OCI-LY3 (cell line): ENCODE measurements around the gene TTF1.

Experiments used
- H2AFZ ChIP-seq: fragments of 200-600, 300-600 bp; shearing (Covaris generic); 2 replicates; pipeline ENCODE4 v1.6.0; 2014; ENCODE audit warnings: antibody characterized with exemption, low read depth, low read length
- H3K27ac ChIP-seq: fragments of 200-600, 300-600 bp; sonication (generic); 2 replicates; pipeline ENCODE4 v1.5.1; 2014; ENCODE audit warnings: mild to moderate bottlenecking, low read length, moderate library complexity, mixed read lengths
- H3K27me3 ChIP-seq: fragments of 200-600, 300-600 bp; sonication (generic); 2 replicates; pipeline ENCODE4 v1.6.1; 2014; ENCODE audit warnings: low read depth, low read length, mixed read lengths
- H3K36me3 ChIP-seq: fragments of 200-600, 300-600 bp; sonication (generic); replicated peaks from 2 replicates; pipeline ENCODE3; 2014; ENCODE audit warnings: low read depth, low read length, mixed read lengths
- H3K4me1 ChIP-seq: fragments of 300-600, 200-600 bp; sonication (generic); 2 replicates; pipeline ENCODE4 v1.6.1; 2014; ENCODE audit warnings: low read length, mixed read lengths
- H3K4me2 ChIP-seq: fragments of 200-600, 300-600 bp; sonication (generic); 2 replicates; pipeline ENCODE4 v1.6.1; 2014; ENCODE audit warnings: low read length, mixed read lengths
- H3K4me3 ChIP-seq: fragments of 300-600, 200-600 bp; sonication (generic); 2 replicates; pipeline ENCODE4 v1.5.1; 2014; ENCODE audit warnings: antibody characterized with exemption, mild to moderate bottlenecking, low read length, moderate library complexity
- H3K79me2 ChIP-seq: fragments of 300-600, 200-600 bp; shearing (Covaris generic); 2 replicates; pipeline ENCODE4 v1.6.1; 2014; ENCODE audit warnings: mild to moderate bottlenecking, low read length, mixed read lengths
- H3K9ac ChIP-seq: fragments of 300-600, 200-600 bp; shearing (Covaris generic); 2 replicates; pipeline ENCODE4 v1.6.0; 2014; ENCODE audit warnings: mild to moderate bottlenecking, low read length, moderate library complexity
- H3K9me3 ChIP-seq: fragments of 200-600, 300-600 bp; shearing (Covaris generic); 2 replicates; pipeline ENCODE4 v1.6.1; 2014; ENCODE audit warnings: low read length, mixed read lengths; ENCODE audit not compliant: insufficient read depth
- H4K20me1 ChIP-seq: fragments of 200-600, 300-600 bp; sonication (generic); 2 replicates; pipeline ENCODE4 v1.6.1; 2016; ENCODE audit warnings: low read length, mixed read lengths; ENCODE audit not compliant: insufficient read depth
- EZH2phosphoT487 ChIP-seq: fragments of 200-600 bp; shearing (Covaris generic); IDR thresholded peaks from 2 replicates; pipeline ENCODE4 v1.6.1; 2018; ENCODE audit warnings: antibody characterized with exemption, mixed run types, low read depth
- TF ChIP-seq, protein P1 (sequence below): fragments of 200-600, 300-600 bp; sonication (generic); IDR thresholded peaks from 2 replicates; pipeline ENCODE4 v1.5.1; 2014; ENCODE audit warnings: antibody characterized with exemption, low read length, low read depth

The TTF1 gene, protein sequence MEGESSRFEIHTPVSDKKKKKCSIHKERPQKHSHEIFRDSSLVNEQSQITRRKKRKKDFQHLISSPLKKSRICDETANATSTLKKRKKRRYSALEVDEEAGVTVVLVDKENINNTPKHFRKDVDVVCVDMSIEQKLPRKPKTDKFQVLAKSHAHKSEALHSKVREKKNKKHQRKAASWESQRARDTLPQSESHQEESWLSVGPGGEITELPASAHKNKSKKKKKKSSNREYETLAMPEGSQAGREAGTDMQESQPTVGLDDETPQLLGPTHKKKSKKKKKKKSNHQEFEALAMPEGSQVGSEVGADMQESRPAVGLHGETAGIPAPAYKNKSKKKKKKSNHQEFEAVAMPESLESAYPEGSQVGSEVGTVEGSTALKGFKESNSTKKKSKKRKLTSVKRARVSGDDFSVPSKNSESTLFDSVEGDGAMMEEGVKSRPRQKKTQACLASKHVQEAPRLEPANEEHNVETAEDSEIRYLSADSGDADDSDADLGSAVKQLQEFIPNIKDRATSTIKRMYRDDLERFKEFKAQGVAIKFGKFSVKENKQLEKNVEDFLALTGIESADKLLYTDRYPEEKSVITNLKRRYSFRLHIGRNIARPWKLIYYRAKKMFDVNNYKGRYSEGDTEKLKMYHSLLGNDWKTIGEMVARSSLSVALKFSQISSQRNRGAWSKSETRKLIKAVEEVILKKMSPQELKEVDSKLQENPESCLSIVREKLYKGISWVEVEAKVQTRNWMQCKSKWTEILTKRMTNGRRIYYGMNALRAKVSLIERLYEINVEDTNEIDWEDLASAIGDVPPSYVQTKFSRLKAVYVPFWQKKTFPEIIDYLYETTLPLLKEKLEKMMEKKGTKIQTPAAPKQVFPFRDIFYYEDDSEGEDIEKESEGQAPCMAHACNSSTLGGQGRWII

DNA sequence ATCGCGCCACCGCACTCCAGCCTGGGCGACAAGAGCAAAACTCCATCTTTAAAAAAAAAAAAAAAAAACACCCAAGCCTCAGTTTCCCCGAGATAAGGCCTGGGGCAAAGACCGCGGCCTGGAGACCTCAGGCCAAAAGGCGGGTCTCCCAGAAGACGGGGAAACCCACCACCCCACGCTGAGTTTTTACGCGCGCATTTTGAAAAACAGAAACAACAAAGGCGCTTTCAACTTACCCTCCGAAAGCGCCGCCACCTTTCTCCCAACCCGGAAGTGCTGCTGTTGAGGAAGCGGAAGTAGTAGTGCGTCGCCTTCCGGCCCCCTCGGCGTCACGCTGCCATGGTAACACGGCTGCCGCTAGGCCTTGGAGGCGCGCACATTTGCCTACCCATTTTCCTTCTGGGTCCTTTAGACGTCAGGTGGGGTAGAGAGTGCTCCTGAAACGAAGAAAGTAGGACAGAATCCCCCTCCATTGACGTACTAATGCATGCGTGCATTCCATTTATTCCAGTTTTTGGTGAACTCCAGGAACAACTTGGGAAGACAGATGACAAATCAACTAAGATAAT lies at the start of gene TTF1:
Gene TTF1, minus strand, starts transcription at position 287 of the 569 bp plus-strand sequence. CDS start 4,019 bp downstream, outside the sequence.
- Histone ChIP-seq H3K9me3 (no peaks in the 10 kb centered on the region), H3K27me3 (peaks cover 15% of the 10 kb centered on the region), H2AFZ (peak within 1 kb of the TSS; percentile 95), H3K4me3 (peak within 1 kb of the TSS; percentile 96), H3K4me2 (peak within 1 kb of the TSS; percentile 96), H3K36me3 (peaks cover 8% of the 10 kb centered on the region), H3K27ac (peak within 1 kb of the TSS; percentile 34; the same call in 1 of the 2 replicates), H3K4me1 (peaks cover 28% of the 10 kb centered on the region), H3K79me2 (peaks cover 22% of the 10 kb centered on the region), H3K9ac (peak within 1 kb of the TSS; percentile 86), H4K20me1 (no peaks in the 10 kb centered on the region)
- TF ChIP-seq EZH2phosphoT487, result no peak
- TF ChIP-seq, protein P1, sequence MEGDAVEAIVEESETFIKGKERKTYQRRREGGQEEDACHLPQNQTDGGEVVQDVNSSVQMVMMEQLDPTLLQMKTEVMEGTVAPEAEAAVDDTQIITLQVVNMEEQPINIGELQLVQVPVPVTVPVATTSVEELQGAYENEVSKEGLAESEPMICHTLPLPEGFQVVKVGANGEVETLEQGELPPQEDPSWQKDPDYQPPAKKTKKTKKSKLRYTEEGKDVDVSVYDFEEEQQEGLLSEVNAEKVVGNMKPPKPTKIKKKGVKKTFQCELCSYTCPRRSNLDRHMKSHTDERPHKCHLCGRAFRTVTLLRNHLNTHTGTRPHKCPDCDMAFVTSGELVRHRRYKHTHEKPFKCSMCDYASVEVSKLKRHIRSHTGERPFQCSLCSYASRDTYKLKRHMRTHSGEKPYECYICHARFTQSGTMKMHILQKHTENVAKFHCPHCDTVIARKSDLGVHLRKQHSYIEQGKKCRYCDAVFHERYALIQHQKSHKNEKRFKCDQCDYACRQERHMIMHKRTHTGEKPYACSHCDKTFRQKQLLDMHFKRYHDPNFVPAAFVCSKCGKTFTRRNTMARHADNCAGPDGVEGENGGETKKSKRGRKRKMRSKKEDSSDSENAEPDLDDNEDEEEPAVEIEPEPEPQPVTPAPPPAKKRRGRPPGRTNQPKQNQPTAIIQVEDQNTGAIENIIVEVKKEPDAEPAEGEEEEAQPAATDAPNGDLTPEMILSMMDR, result no peak

GRCh38 chr9:132456241-132456640 lies 49.6 kb upstream of the TTF1 start:
- H3K79me2 ChIP-seq, result no peaks in the 10 kb centered on the region
- no peak for TF ChIP-seq EZH2phosphoT487
- TF ChIP-seq, protein P1, result no peak
- H3K9me3 ChIP-seq, result no peaks in the 10 kb centered on the region
- no peaks in the 10 kb centered on the region for H4K20me1 ChIP-seq
- no peak overlapping the region for H3K9ac ChIP-seq
- H3K4me2 ChIP-seq, result no peak overlapping the region
- no peaks in the 10 kb centered on the region for H3K4me1 ChIP-seq
- H3K27ac ChIP-seq, result no peak overlapping the region
- H3K36me3 ChIP-seq, result no peaks in the 10 kb centered on the region
- H3K4me3 ChIP-seq, result no peak overlapping the region
- no peak overlapping the region for H2AFZ ChIP-seq
- H3K27me3 ChIP-seq, result 0 out of 2 replicates have a peak, but pooled peaks cover 3% of the 10 kb centered on the region

GRCh38 chr9:132451276-132451675 lies 44.6 kb upstream of the TTF1 start:
- Histone ChIP-seq H3K4me3 (no peak overlapping the region), H3K27ac (no peak overlapping the region), H3K4me2 (no peak overlapping the region), H3K79me2 (no peaks in the 10 kb centered on the region), H3K36me3 (no peaks in the 10 kb centered on the region), H3K9me3 (no peaks in the 10 kb centered on the region), H3K27me3 (0 out of 2 replicates have a peak, but pooled peaks cover 3% of the 10 kb centered on the region), H3K9ac (no peak overlapping the region), H4K20me1 (no peaks in the 10 kb centered on the region), H2AFZ (no peak overlapping the region), H3K4me1 (no peaks in the 10 kb centered on the region)
- no peak for TF ChIP-seq EZH2phosphoT487
- TF ChIP-seq, protein P1, result no peak

GRCh38 chr9:132447902-132448301 lies 41.3 kb upstream of the TTF1 start:
- no peak overlapping the region for H3K27ac ChIP-seq
- H2AFZ ChIP-seq, result no peak overlapping the region
- H3K4me2 ChIP-seq, result no peak overlapping the region
- H4K20me1 ChIP-seq, result no peaks in the 10 kb centered on the region
- H3K79me2 ChIP-seq, result no peaks in the 10 kb centered on the region
- H3K9me3 ChIP-seq, result no peaks in the 10 kb centered on the region
- H3K27me3 ChIP-seq, result 0 out of 2 replicates have a peak, but pooled peaks cover 4% of the 10 kb centered on the region
- H3K4me1 ChIP-seq, result no peaks in the 10 kb centered on the region
- TF ChIP-seq, protein P1, result no peak
- TF ChIP-seq EZH2phosphoT487, result no peak
- no peak overlapping the region for H3K4me3 ChIP-seq
- H3K36me3 ChIP-seq, result no peaks in the 10 kb centered on the region
- H3K9ac ChIP-seq, result no peak overlapping the region
